ENCODE data around the gene NPPA. TPM values are rescaled to one million over a fixed set of nuclear protein-coding genes. Genes with fewer than 3 reads are reported as not detected.

Gene NPPA
- total and polyA plus RNA-seq, 9 of the 15 experiments (the other 6 are each of a cell fraction or from before 2014, with no cell fraction given), result not detected

DNA sequence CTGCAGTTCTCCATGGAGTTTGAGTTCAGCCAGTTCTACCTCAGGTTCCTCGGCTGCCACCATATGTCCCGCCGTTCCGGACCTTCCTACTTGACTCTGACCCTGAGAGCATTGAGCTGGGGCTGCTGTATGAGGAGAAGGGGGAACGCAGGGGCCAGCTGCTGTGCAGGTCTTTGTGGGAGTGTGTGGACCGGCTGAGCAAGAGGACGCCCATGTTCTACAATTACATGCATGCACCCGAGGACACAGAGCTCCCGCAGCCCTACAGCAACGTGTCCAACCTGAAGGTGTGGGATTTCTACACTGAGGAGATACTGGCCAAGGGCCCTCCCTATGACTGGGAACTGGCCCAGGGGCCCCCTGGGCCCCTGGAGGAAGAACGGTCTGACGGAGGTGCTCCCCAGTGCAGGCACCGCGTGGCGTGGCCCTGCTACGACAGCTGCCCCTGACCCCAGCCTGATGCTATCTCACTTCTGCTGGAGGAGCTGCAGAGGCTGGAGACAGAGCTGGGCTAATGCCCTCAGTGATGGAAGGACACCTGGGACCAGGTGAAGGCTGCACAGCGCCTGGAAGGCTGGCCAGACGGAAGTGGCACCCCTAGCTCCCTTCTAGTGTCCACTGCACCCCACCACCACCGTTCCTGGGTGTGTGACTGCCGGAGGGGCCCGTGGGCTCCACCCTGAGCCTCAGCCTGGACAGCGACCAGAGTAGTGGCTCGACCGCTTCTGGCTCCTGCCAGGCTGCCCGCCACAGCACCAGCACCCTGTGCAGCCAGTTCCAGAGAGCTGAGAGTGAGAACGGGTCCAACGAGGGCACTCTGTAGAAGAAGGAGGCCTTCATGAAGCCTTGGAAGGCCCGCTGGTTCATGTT lies 32.0 kb upstream of the NPPA start:
- WGBS (ENCODE audit: insufficient coverage, low coverage, missing lambda C conversion rate), result 57% methylated on average over 26 of the region's 28 CpGs
- Histone ChIP-seq H3K27ac (ENCODE audit: extremely low read depth, low read depth, low read length) (no peak overlapping the region; the same call in 2 of the 3 replicates), H3K27me3 (ENCODE audit: control insufficient read depth in 2 of 2, insufficient read depth in 2 of 2, low read length in 2 of 2) (no peaks in the 10 kb centered on the region), H3K4me2 (ENCODE audit: insufficient read depth, low read length) (no peak overlapping the region), H3K9me3 (replicated peaks; ENCODE audit: control insufficient read depth, insufficient read depth, low read depth, low read length) (peaks cover 3% of the 10 kb centered on the region; the same call in 1 of the 2 replicates), H3K9ac (ENCODE audit: insufficient read depth in 1 of 2, low read depth in 2 of 2, low read length in 2 of 2) (peak overlapping the region in 1 of 2 experiments; percentile 83; a peak in 2 of 4 replicates), H3K4me1 (replicated peaks in 1 of 2; ENCODE audit: control insufficient read depth in 2 of 2, insufficient read depth in 2 of 2, low read length in 2 of 2) (peaks cover 51 to 77% of the 10 kb centered on the region in 2 experiments), H3K79me2 (ENCODE audit: control insufficient read depth, insufficient read depth, low read length) (no peaks in the 10 kb centered on the region; the same call in 2 of the 3 replicates), H4K20me1 (replicated peaks; ENCODE audit: control insufficient read depth, insufficient read depth, low read length) (no peaks in the 10 kb centered on the region), H3K4me3 (no peak overlapping the region), H2AFZ (ENCODE audit: low read depth, low read length) (peak overlapping the region; percentile 61), H3K9me1 (ENCODE audit: control insufficient read depth, insufficient read depth, low read length) (no peaks in the 10 kb centered on the region), H3K36me3 (ENCODE audit: control insufficient read depth, insufficient read depth, low read length) (no peaks in the 10 kb centered on the region)
- intact Hi-C loops (cut with micrococcal nuclease) (loop anchor here (10.0 kb wide), 1 partner anchor 215 kb away; the partner anchor contains the start of gene FBXO6), in situ Hi-C loops (cut with MboI) (no loop called here)
- CTCF ChIA-PET (ENCODE audit: low intra/inter-chr PET ratio), result no interaction called here
- POLR2A ChIA-PET, result interaction anchor here (0.9 to 6.7 kb wide), 5 partner anchors 10 to 92 kb away, joined by 3 to 159 read pairs (median 5); no protein-coding TSS in a partner anchor
- no TSS peak for BruUV-seq (replicated peaks)
- FAIRE-seq (no peak), DNase-seq (ENCODE audit: extremely low read depth in 1 of 4, low spot score in 3 of 4) (peak in 2 of 4 experiments; percentile 54 to 55), ATAC-seq (no peak)
- no peak for TF ChIP-seq TSHZ1 (CRISPR knock-in tag; IDR thresholded peaks at IDR 0.05)
- TF ChIP-seq, protein P1, sequence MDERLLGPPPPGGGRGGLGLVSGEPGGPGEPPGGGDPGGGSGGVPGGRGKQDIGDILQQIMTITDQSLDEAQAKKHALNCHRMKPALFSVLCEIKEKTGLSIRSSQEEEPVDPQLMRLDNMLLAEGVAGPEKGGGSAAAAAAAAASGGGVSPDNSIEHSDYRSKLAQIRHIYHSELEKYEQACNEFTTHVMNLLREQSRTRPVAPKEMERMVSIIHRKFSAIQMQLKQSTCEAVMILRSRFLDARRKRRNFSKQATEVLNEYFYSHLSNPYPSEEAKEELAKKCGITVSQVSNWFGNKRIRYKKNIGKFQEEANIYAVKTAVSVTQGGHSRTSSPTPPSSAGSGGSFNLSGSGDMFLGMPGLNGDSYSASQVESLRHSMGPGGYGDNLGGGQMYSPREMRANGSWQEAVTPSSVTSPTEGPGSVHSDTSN (CRISPR knock-in tag; IDR thresholded peaks at IDR 0.05; ENCODE audit: low read depth), result no peak
- TF ChIP-seq, protein P1 (tag; conservative IDR thresholded peaks at IDR 0.05; ENCODE audit: low read depth), result no peak
- TF ChIP-seq PTTG1 (tag; IDR thresholded peaks at IDR 0.05; ENCODE audit: low read depth), result 0 out of 2 replicates have a peak, but pooled peaks have one; percentile 32
- TF ChIP-seq MYC (IDR thresholded peaks at IDR 0.05; ENCODE audit: low read depth, low read length), result peak; percentile 36; the same call in 1 of the 2 replicates
- peak; percentile 24; the same call in 1 of the 2 replicates for TF ChIP-seq MYC (CRISPR knock-in tag; IDR thresholded peaks at IDR 0.05; ENCODE audit: borderline replicate concordance, low read depth)
- TF ChIP-seq ZBTB11 (CRISPR knock-in tag; IDR thresholded peaks at IDR 0.05), result no peak
- TF ChIP-seq NCOA2 (IDR thresholded peaks at IDR 0.05; ENCODE audit: partially characterized antibody in 2 of 2), result no peak
- TF ChIP-seq ZNF707 (CRISPR knock-in tag; conservative IDR thresholded peaks at IDR 0.05), result no peak

Measured in K562 (cell line).